Tongue (tissue), 2 donors: Measurements from ENCODE around the gene ITGB3. TPM values are rescaled to one million over a fixed set of nuclear protein-coding genes. Genes with fewer than 3 reads are reported as not detected.
"Not testable (repeated sequence)": the region's sequence is repeated elsewhere in the genome, so short reads cannot be mapped to it uniquely, and the experiment has no call there.

ENCODE experiments used
- DNase-seq: peaks from one replicate; pipeline ENCODE4 v3.0.0-alpha.2; 2015
- total RNA-seq: library from RNA; depleted of rRNA; stranded (reverse); fragments of >200 nt; gene quantifications from one replicate; pipeline ENCODE4 v1.2.3, GENCODE V29; 2014

The ITGB3 gene
- total RNA-seq, 1 donor from 2014 or later = 16.8 TPM

- DNase-seq = no peak
Observed at GRCh38 chr17:47223007-47223406, 30.6 kb upstream of the ITGB3 start.

- no peak for DNase-seq
Observed at GRCh38 chr17:47223460-47223859, 30.2 kb upstream of the ITGB3 start.

DNA sequence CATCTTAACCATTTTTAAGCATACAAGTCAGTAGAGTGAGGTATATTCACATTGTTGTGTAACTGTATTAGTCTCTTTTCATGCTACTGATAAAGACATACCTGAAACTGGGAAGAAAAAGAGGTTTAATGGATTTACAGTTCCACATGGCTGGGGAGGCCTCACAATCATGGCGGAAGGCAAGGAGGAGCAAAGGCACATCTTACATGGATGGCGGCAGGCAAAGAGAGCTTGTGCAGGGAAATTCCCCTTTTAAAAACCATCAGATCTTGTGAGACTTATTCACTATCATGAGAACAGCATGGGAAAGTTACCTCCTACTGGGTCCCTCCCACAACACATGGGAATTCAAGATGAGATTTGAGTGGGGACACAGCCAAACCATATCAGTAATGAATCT lies 29.6 kb upstream of the ITGB3 start:
- DNase-seq = not testable (repeated sequence)

DNA sequence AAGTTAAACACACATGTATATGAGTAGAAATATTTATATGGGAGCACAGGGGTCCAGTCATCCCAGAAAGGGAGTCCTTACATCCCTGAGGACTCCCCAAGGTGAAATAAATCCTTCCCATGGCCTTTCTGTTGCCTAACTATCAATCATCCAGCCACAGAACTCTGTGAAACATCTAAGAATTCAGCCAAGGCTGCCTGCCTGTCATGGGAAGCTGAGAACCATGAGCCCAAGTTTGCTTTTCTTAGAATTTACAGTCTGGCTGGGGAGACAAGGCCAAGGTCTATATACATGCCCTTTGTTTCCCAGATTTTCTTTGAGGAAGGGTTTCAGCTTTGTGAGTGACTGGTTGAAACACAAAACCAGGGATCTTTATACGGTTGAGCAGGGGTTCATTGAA lies 28.7 kb upstream of the ITGB3 start:
- no peak for DNase-seq

DNA sequence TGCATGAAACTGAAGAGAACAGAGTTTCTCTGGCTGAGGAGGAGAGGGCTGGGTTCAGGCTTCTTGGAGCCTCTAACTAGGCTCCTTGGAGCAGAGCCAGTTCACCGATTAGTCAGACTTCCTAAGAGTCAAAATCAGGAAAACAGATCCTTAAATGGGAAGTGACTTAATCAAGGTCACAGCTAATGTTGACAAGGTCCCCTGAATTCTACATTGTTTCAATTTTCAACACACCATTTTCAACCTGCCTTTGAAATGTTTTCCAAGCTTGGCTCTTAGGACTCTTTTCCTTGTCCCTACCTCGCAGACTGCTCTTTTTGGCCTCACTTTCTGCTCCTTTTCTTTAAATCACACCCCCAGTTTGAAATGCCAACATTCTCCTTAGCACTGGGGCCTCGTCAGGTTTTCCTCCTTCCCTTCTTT lies 28.2 kb upstream of the ITGB3 start:
- peak; percentile 53 for DNase-seq

DNA sequence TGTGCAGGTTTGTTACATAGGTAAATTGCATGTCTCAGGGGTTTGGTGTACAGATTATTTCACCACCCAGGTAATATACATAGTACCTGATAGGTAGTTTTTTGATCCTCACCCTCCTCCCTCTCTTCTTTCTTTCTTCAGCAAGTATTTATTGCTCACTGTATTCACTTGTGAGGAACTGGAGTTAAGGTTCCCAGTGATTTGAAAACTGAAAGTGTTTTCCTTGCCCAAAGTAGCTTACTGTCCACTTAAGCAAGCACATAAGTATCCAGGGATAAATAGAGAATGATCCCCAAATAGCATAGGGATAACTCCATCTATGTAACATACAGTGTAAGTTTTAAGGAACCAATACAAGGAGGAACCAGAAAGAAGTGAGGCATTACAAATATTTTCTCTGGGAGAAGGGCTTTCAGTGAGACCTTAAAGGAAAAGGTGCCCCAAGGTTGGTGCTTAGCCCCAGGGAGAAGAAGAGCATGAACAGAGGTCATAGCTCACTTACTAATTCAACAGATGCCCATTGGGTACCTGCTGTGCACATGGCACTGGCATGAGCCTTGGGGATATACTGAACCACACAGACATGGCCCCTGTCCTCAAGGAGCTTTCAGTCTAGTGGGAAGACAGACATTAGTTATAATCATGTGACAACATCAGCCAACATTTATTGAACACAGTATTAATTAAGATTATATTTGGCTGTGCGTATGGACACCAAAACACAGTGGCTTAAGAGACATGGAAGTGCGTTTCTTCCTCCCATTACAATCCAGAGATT lies 27.5 kb upstream of the ITGB3 start:
- no peak for DNase-seq

DNA sequence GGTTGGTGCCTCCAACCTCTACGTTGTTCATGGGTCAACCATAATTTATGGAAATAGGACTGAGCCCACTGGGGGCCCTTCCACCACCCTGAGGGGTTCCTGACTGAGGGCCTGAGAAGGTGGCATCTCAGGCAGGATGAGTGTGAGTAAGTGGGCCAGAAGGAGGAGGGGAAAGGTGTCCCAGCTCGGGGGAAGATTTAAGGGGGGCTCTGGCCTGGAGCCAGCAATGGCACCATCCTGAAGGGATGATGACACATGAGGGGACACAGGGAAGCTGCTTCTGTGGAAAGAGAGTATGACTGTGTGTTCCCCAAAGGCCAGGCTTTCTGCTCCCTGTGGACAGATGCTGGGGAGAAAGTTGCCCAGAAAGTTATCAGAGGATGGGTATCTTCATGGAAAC lies 25.8 kb upstream of the ITGB3 start:
- DNase-seq = no peak

DNA sequence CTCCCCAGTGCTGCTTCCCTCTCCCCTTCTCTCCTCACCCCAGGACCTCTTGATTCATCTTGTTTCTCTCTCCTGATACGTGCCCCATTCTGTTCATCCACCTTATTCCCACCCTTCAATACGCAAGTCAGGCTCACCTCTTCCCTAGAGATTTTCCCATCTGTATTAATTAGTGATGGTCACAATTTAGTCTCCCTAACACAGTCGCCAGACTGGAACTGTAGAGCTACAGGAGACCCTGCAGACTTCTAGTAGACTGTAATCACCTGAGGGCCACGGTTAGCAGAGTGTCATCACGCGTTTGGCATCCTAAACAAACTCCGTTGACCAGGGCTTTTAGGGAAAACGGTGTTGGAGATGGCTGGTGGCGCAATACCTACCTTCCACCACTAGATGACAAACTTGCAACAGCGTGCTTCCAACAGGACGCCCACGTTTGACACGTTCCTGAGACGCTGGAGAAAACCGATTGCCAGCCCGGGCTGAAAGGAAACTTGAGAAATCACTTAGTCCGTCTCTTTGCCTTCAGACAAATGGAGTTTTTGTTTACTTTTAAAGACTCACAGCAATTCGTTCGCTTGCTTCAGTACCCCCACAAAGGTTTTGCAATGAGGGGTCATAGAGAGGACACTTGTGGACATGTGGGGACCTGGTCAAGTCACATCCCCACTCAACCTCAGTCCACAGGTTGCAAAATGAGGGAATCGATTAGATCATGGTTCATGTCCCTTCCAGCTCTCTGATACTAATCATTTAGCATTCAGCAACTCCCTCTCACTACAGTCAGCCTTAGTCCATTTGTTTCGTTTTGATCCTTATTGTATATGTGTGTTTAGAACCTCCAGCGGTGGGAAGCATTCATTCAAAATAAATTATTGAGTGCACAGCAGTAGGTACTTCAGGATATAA lies 23.8 kb upstream of the ITGB3 start:
- DNase-seq = peak; percentile 94

DNA sequence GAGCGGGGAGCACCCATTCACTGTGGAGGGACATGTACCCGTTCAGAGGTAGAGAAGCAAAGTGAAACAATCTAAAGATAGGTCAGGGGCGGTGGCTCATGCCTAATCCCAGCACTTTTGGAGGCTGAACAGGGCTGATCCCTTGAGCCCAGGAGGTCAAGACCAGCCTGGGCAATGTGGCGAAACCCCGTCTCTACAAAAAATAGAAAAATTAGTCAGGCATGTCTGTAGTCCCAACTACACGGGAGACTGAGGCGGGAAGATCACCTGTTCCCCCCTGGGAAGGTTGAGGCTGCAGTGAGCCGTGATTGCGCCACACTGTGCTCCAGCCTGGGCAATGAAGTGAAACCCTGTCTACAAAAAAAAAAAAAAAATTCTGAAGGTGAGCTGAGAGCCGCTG lies 22.8 kb upstream of the ITGB3 start:
- no peak for DNase-seq

GRCh38 chr17:47231334-47231733 lies 22.3 kb upstream of the ITGB3 start:
- DNase-seq = no peak

GRCh38 chr17:47231866-47232265 lies 21.8 kb upstream of the ITGB3 start:
- DNase-seq = no peak

DNA sequence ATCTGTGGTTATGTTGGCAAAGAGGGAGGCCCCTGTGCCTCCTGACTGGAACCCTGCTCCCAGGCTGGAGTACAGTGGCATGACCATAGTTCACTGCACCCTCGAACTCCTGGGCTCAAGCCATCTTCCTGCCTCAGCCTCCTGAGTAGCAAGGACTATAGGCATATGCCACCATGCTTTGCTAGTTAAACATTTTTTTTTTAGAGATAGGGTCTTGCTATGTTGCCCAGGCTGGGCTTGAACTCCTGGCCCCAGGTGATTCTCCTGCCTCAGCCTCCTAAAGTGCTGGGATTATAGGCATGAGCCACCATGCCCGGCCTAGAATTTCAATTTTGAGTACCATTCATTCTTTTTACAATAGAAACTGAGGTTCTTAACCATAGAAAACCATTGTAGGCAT lies 21.2 kb upstream of the ITGB3 start:
- DNase-seq = no peak

DNA sequence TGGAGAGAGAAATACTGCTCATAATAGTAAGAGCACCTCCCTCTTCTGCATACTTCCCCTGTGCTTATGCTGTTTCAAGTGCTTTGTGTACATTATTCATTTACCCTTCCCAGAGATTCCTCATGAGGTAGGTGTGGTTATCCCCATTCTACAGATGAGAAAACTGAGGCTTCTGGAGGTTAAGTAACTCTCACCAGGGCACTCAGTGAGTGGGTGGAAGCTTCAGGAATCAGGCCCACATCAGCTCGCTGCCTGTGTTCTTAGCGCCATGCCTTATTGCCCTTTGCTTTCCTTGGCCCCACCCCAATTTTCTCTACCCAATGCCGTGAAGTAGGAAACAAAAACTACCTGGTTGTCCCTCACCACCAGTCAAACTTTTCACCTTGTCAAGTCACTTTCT lies 18.1 kb upstream of the ITGB3 start:
- no peak for DNase-seq

DNA sequence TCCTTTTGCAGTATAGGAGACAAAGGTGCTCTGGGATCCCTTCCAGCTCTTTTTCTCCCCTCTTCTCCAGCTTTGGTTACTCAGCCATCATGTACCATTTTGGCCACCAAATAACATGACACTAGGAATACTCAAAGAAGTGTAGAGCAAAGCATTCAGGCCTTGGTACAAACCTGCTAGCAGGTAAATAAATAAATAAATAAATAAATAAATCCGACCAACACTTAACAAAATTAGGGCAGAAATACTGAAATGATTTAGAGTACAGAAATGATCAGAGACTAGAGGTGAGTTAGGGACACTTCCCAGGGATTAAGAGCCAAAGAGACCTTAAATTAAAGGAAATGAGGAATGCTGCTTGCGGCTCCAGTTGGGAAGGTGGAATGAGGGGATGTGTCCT lies 17.7 kb upstream of the ITGB3 start:
- DNase-seq = no peak

DNA sequence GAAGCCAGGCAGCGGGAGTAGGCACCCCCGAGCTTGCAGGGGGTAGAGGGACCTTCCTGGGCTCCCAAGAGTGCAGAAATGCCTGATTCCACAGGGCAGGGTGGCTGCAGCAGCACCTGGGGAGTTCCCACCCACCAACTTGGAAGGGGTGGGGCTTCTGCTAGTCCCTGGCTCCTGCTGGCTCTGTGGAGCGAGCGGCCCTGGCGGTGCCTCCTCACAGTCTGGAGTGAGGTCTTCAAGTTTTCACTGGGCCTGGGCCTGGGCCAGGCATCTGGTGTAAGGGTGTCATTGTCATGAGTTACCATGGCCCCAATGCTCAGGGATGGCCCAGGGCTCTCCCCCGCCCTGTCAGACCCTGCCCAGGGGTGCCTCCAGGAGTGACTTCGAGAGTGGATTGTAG lies 15.8 kb upstream of the ITGB3 start:
- no peak for DNase-seq

DNA sequence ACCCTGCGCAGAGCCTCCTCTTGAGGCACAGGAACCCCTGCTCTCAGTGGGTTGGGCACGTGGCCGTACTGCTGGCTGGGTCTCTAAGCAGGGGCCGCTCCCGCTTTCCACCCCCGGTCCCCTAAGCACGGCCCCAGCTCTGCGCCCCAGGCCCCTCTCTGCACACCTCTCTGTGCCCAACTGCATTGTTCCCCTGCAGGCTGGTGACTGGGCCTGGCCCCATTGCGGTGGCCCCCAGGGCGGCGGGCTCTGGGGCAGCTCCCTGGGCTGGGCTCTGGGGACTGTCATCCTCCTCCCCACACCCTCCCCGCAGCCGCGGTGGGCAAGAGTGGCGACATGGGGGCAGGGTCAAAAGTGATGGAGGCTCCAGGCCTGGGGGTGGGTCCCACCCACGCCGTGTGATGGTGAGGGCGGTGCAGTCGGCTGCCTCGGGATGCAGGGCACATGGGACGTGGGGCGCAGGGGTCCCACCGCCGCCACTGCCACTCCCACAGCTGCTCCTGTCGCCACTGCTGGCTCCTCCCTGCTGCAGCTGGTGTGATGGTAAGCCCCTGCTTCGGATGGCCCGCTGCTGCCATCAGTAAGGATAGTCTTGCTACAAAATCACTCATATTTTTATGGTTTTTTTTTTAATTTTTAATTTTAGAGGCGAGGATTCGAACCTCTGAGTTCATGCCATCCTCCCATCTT lies 15.2 kb upstream of the ITGB3 start:
- no peak for DNase-seq

- no peak for DNase-seq
Observed at GRCh38 chr17:47239619-47239966, 14.0 kb upstream of the ITGB3 start.

GRCh38 chr17:47239967-47240651 lies 13.5 kb upstream of the ITGB3 start:
- DNase-seq = peak; percentile 77

DNA sequence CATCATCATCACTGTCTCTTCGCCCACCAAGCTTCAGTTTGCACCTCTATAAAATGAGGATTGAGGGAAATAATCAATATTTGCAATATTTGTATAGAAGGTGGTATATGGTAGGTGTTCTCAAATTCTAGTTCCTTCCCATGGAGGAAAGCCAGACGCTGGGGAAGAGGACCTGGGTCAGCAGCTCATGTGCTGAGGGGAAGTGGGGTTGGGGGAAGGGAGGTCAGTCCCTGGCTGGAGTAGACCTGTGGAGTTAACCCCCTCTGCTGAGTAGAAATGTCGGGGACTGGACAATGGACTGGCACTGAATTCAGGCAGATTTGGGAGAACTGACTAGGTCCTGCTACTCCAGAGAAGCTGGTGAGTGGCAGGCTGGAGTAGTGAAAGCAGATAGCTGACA lies 12.8 kb upstream of the ITGB3 start:
- DNase-seq = no peak

DNA sequence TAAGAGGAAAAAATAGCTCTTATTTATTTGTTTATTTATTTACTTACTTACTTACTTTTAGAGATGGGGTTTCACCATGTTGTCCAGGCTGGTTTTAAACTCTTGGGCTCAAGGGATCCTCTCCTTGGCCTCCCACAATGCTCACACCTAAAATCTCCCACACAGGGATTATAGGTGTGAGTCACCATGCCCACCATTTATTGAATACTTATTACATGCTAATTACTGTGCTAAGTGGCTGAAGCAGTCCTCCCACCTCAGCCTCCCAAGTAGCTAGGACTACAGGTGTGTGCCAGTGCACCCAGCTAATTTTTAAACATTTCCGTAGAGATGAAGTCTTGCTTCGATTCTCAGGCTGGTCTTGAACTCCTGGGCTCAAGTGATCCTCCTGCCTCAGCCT lies 11.0 kb upstream of the ITGB3 start:
- no peak for DNase-seq

DNA sequence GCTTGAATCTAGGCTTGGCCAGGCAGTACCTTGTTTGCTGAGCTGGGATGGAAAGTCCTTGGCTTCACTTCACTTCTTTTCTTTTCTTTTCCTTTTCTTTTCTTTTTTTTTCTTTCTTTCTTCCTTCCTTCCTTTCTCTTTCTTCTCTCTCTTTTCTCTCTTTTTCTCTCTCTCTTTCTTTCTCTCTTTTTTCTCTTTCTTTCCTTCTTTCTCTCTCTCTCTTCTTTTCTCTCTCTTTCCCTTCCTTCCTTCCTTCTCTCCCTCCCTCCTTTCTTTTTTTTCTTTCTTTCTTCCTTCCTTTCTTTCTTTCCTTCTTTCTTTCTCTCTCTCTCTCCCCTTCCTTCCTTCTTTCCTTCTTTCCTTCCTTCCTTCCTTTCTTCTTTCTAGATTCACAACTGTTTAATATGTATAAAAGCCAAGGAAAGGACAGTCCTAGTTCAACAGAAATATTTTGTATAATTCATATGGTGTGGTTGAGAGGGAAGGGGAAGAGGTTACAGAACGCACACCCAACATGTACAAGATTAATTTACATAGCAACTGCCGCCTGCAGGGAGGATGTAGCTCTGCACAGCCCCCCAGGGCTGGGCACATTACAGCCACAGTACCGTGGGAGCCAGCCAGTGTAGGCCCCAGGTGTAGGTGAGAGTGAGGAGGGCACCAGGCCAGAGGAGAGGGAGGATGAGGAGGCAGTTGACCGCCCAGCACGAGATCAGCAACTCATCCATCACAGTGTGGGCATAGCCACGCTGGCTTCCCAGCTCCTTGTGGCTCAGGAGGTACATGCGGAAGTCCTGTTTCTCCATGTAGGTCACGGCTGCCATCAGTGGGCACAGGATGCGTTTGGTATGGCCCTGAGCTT lies 9.7 kb upstream of the ITGB3 start:
- DNase-seq = no peak
